Suprapubic skin (tissue), 3 donors: Measurements from ENCODE around the gene MS4A10.

ENCODE experiments used
- CTCF ChIP-seq, 2 donors: fragments of 200-600 bp in 1 of 2; fragments of 450-650 bp in 1 of 2; sonication (generic) in 1 of 2; IDR thresholded peaks; one replicate each; pipeline ENCODE4 v1.5.1; 2016 to 2019; ENCODE audit warnings: antibody characterized with exemption in 2 of 2, mild to moderate bottlenecking in 1 of 2, moderate library complexity in 1 of 2
- EP300 ChIP-seq: sonication (generic); formaldehyde crosslinking; IDR thresholded peaks from one replicate; pipeline ENCODE4 v1.6.1; 2017; ENCODE audit warnings: antibody characterized with exemption

- TF ChIP-seq CTCF (IDR thresholded peaks at IDR 0.05) (no peak), EP300 (no peak)
Observed at GRCh38 chr11:60840470-60841430, 55.6 kb downstream of the MS4A10 start.
